Endodermal cell (in vitro differentiated cells): ENCODE results near the gene PPFIA2. TPM values are rescaled to one million over a fixed set of nuclear protein-coding genes. Genes with fewer than 3 reads are reported as not detected.

Experiments used
- DNase-seq: peaks from one replicate; pipeline ENCODE4 v3.0.0-alpha.2; 2017
- H3K27ac ChIP-seq: 2 replicates; pipeline ENCODE4 v1.5.1; 2013; ENCODE audit warnings: mild to moderate bottlenecking, low read depth, low read length, moderate library complexity
- H3K27me3 ChIP-seq: 2 replicates; pipeline ENCODE4 v1.6.1; 2013; ENCODE audit warnings: mild to moderate bottlenecking, low read length, moderate library complexity; ENCODE audit not compliant: insufficient read depth, control insufficient read depth, poor library complexity, severe bottlenecking
- H3K36me3 ChIP-seq: 2 replicates; pipeline ENCODE4 v1.7.0; 2013; ENCODE audit warnings: mild to moderate bottlenecking, low read length, moderate library complexity; ENCODE audit not compliant: control insufficient read depth, insufficient read depth
- H3K4me1 ChIP-seq: one replicate; pipeline ENCODE4 v1.7.0; 2013; ENCODE audit warnings: low read length; ENCODE audit not compliant: control insufficient read depth, insufficient read depth
- H3K4me3 ChIP-seq: 2 replicates; pipeline ENCODE4 v1.5.1; 2013; ENCODE audit warnings: mild to moderate bottlenecking, low read length, moderate library complexity
- H3K9ac ChIP-seq: 2 replicates; pipeline ENCODE4 v1.6.1; 2013; ENCODE audit warnings: mild to moderate bottlenecking, low read length, moderate library complexity; ENCODE audit not compliant: poor library complexity, severe bottlenecking; ENCODE audit errors: extremely low read depth
- H3K9me3 ChIP-seq: 2 replicates; pipeline ENCODE4 v1.6.1; 2013; ENCODE audit warnings: mild to moderate bottlenecking, low read length, moderate library complexity; ENCODE audit not compliant: control insufficient read depth
- H3K27ac Mint-ChIP-seq: 2 replicates; pipeline ENCODE4 v1.8.0; 2020; ENCODE audit warnings: mixed read lengths
- H3K27me3 Mint-ChIP-seq: 2 replicates; pipeline ENCODE4 v1.8.0; 2021; ENCODE audit warnings: mild to moderate bottlenecking, mixed read lengths; ENCODE audit not compliant: insufficient read depth
- H3K36me3 Mint-ChIP-seq: 2 replicates; pipeline ENCODE4 v1.8.0; 2020; ENCODE audit warnings: low read depth, mixed read lengths
- H3K4me1 Mint-ChIP-seq: 2 replicates; pipeline ENCODE4 v1.8.0; 2020; ENCODE audit warnings: mixed read lengths
- H3K4me3 Mint-ChIP-seq: 2 replicates; pipeline ENCODE4 v1.8.0; 2020; ENCODE audit warnings: mild to moderate bottlenecking, moderate library complexity, mixed read lengths
- H3K9me3 Mint-ChIP-seq: 2 replicates; pipeline ENCODE4 v1.8.0; 2020; ENCODE audit warnings: mild to moderate bottlenecking, mixed read lengths
- WGBS, 2 experiments: methylation state at CpG; one replicate each; pipeline versions ENCODE4 v1.1.5 to v1.1.7; 2013; ENCODE audit warnings: missing lambda C conversion rate in 2 of 2, mixed read lengths in 1 of 2; ENCODE audit not compliant: insufficient coverage in 1 of 2, insufficient read length in 1 of 2; 5-methylcytosine and 5-hydroxymethylcytosine counted together
- total RNA-seq, 2 donors: library from RNA; stranded (reverse); fragmentation: NEBNext Ultra II Directional in 1 of 2; extraction: Animal tissue kit (Norgen Biotek cat#: 25700) in 1 of 2; gene quantifications; 2 replicates in 1 of 2; 3 replicates in 1 of 2; pipeline ENCODE4 v1.2.1, GENCODE V29; 2021
- TF ChIP-seq, protein P1 (sequence below): fragments of 200-600 bp; sonication (generic); conservative IDR thresholded peaks from 2 replicates; pipeline ENCODE4 v1.5.0; 2021; ENCODE audit warnings: antibody characterized with exemption, mild to moderate bottlenecking

Gene PPFIA2
- total RNA-seq, 2 donors from 2014 or later, result 1.2 TPM; not detected in 1

DNA sequence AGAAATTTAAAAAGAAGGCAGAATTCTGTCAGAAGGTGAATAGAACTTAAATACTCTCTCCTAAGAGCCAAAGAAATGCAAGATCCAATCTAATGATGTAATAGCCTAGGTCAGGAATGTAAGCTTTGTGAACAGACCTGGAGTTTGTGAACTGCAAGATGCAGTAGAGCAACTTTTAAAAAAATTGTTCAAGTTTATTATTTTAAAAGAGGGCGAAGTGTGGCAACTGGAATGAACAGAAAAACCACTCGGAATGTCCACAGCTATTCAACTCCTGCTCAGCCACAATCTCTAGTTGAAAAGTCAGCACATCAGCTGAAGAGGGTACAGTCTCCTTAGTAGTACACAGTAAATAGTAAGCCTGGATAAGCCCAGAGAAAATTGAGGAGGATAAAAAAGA, 228.8 kb downstream of the PPFIA2 start:
- Mint-ChIP-seq H3K27me3 (no peaks in the 10 kb centered on the region), H3K4me1 (no peaks in the 10 kb centered on the region), H3K27ac (no peak overlapping the region), H3K36me3 (no peaks in the 10 kb centered on the region), H3K4me3 (no peak overlapping the region), H3K9me3 (no peaks in the 10 kb centered on the region)
- WGBS, 2 experiments, result 83 to 100% methylated on average over 2 of the region's 2 CpGs
- Histone ChIP-seq H3K9me3 (no peaks in the 10 kb centered on the region), H3K27ac (no peak overlapping the region), H3K4me1 (no peaks in the 10 kb centered on the region), H3K36me3 (no peaks in the 10 kb centered on the region), H3K27me3 (no peaks in the 10 kb centered on the region), H3K4me3 (no peak overlapping the region), H3K9ac (no peak overlapping the region)
- DNase-seq, result no peak
- TF ChIP-seq, protein P1, sequence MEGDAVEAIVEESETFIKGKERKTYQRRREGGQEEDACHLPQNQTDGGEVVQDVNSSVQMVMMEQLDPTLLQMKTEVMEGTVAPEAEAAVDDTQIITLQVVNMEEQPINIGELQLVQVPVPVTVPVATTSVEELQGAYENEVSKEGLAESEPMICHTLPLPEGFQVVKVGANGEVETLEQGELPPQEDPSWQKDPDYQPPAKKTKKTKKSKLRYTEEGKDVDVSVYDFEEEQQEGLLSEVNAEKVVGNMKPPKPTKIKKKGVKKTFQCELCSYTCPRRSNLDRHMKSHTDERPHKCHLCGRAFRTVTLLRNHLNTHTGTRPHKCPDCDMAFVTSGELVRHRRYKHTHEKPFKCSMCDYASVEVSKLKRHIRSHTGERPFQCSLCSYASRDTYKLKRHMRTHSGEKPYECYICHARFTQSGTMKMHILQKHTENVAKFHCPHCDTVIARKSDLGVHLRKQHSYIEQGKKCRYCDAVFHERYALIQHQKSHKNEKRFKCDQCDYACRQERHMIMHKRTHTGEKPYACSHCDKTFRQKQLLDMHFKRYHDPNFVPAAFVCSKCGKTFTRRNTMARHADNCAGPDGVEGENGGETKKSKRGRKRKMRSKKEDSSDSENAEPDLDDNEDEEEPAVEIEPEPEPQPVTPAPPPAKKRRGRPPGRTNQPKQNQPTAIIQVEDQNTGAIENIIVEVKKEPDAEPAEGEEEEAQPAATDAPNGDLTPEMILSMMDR, result no peak

DNA sequence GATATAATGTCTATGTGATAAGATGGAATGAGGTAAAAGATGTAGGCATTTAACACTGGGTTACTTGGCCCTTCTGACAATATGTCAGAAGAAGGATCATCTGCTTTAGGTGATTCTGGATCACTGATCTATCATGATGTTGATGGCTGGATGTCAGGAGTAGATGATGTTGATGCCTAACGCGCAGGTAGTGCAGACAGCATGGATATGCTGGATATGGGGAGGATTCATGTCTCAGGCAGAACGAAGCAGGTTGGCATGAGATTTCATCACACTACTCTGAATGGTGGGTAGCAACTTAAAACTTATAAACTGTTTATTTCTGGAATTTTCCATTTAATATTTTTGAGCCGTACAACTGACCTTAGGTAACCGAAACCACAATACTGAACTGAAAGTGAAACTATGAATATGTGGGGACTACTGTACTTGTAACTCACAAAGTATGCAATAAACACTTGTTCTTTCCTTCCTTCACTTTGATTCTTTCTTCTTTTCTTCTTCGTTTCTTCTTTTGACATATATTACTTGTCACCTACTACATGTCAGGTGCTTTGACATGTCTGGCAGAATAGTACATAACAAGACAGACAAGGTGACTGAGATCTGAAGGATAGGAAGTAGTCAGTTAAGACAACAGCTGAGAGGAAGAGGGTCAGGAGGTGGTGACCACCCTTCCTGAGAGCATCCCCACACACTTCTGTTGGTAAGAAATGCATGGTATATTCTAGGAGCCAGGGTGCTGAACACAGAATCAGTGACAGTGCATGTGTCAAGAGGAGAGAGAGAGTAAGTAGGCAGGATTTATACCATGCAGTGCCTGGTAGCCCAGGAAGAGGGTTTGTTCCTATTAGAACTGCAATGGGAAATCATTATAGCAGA, 238.8 kb downstream of the PPFIA2 start:
- no peaks in the 10 kb centered on the region for H3K36me3 ChIP-seq
- no peaks in the 10 kb centered on the region for H3K9me3 ChIP-seq
- no peak overlapping the region for H3K4me3 ChIP-seq
- no peak overlapping the region for H3K27ac ChIP-seq
- DNase-seq, result no peak
- TF ChIP-seq, protein P1, result no peak
- no peak overlapping the region for H3K9ac ChIP-seq
- Mint-ChIP-seq H3K36me3 (no peaks in the 10 kb centered on the region), H3K4me3 (no peak overlapping the region), H3K9me3 (no peaks in the 10 kb centered on the region), H3K4me1 (peaks cover 6% of the 10 kb centered on the region), H3K27me3 (peaks cover 5% of the 10 kb centered on the region), H3K27ac (no peak overlapping the region)
- peaks cover 31% of the 10 kb centered on the region for H3K27me3 ChIP-seq
- 90 to 100% methylated on average over 1 to 6 of the region's 6 CpGs for WGBS, 2 experiments
- no peaks in the 10 kb centered on the region for H3K4me1 ChIP-seq

DNA sequence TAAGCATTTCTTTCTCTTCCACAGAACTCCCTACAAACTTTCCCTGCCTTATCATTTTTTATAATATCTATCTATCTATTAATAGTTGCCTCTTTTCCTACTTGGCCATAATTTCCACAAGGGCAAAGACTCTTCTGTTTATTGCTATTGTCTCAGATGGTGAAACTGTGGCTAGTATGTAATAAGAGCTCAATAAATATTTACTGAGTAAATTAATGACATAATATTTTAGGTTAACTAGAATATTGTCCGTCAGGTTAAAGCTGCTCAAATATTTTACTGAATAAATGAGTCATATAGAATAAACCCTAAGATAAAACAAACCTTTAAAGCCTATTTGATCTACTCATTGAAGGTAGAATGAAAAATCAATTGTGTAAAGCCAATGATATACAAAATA, 240.5 kb downstream of the PPFIA2 start:
- no peak overlapping the region for H3K27ac ChIP-seq
- no CpG with 5 or more reads among the region's 1 CpG for WGBS, 2 experiments
- H3K9me3 ChIP-seq, result no peaks in the 10 kb centered on the region
- H3K36me3 ChIP-seq, result no peaks in the 10 kb centered on the region
- Mint-ChIP-seq H3K36me3 (no peaks in the 10 kb centered on the region), H3K27me3 (peaks cover 5% of the 10 kb centered on the region), H3K27ac (no peak overlapping the region), H3K4me1 (peaks cover 6% of the 10 kb centered on the region), H3K4me3 (no peak overlapping the region), H3K9me3 (no peaks in the 10 kb centered on the region)
- H3K4me3 ChIP-seq, result no peak overlapping the region
- peaks cover 23% of the 10 kb centered on the region for H3K27me3 ChIP-seq
- H3K9ac ChIP-seq, result no peak overlapping the region
- no peak for DNase-seq
- TF ChIP-seq, protein P1, result no peak
- no peaks in the 10 kb centered on the region for H3K4me1 ChIP-seq
